OCI-LY1 (cell line): ENCODE data around the gene PHRF1.

ENCODE experiments used
- CTCF ChIP-seq: fragments of 200-600 bp; sonication (generic), shearing (Covaris generic); IDR thresholded peaks from 2 replicates; pipeline ENCODE4 v1.5.1; 2017; ENCODE audit warnings: mild to moderate bottlenecking, antibody characterized with exemption, low read length, moderate library complexity, mixed read lengths
- EZH2 ChIP-seq: fragments of 200-600 bp; sonication (generic), shearing (Covaris generic); IDR thresholded peaks from 2 replicates; pipeline ENCODE4 v1.8.0; 2017; ENCODE audit warnings: borderline replicate concordance, mixed run types, mild to moderate bottlenecking, antibody characterized with exemption, low read length, moderate library complexity, mixed read lengths

GRCh38 chr11:595400-595799 is 19.1 kb downstream of the PHRF1 start:
- TF ChIP-seq CTCF (no peak), EZH2 (no peak)
